Stimulated activated CD8-positive, alpha-beta memory T cell treated with anti-CD3 and anti-CD28 coated beads, Interleukin-15, amount 100 ng/mL, for 48 hours (primary cell): ENCODE measurements around the gene SSBP3.

Experiments used
- DNase-seq, 2 donors: peaks; one replicate each; pipeline ENCODE4 v3.0.0-alpha.2; 2020; ENCODE audit warnings: low read depth in 2 of 2

SSBP3 gene

GRCh38 chr1:54284781-54285529, 121.2 kb downstream of the SSBP3 start:
- peak; percentile 12 to 40 for DNase-seq

DNA sequence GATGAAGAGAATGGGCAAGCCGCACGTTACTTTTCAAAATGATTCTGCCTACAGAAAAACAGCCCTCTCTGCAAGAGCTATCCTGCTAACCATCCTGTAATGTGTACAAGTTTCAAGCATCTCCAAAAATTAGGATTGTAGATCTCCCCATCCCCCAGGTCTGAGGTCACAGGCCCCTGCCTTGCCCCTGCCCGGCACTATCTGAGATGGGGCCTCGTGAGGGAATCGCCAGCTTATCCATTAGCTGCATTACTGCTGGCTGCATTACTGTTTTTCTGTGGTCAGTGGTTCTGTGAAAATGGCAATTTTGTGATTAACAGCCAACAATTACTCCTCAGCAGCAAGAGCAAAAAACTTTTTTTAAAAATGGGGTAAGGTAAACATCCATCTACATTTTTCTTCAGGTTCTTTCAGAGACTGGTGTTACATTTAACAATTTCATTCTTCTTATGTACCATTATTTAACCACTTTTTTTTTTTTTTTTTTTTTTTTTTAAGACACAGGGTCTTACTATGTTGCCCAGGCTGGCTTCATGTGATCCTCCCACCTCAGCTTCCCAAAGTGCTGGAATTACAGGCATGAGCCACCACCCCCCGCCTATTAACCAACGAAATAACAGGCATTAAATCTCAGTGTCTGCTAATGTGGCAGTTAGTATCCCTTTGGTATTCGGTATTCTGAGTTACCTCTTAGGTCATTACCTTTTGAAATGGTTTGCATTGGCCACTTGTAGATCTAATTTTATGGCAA, 122.4 kb downstream of the SSBP3 start:
- no peak for DNase-seq

GRCh38 chr1:54282101-54282847, 123.9 kb downstream of the SSBP3 start:
- no peak for DNase-seq

GRCh38 chr1:54280651-54281050, 125.5 kb downstream of the SSBP3 start:
- DNase-seq = no peak

- DNase-seq = no peak
Observed at GRCh38 chr1:54279457-54279856, 126.7 kb downstream of the SSBP3 start.

DNA sequence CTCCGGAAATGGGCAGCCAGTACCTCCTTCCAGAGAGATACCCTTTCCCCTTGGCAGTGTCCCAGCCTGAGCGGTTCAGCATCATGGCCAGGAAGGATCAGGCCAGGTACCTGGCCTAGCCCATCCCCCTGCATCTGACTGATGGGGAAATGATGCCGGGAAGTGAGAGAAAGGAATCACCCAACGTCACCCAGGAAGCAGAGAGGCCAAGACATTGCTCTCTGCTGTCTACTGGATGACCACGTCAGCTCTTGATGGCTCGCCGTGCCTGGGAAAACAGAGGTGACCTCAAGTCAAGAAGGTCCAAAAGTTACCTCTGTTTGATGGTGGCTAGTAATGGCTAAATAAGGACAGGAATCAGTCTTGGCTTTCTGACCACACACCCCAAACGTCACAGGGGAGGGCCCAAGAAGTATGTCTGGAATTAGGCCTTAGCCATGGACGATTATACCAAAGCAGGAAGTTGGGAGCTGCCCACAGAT, 127.2 kb downstream of the SSBP3 start:
- DNase-seq = no peak

DNA sequence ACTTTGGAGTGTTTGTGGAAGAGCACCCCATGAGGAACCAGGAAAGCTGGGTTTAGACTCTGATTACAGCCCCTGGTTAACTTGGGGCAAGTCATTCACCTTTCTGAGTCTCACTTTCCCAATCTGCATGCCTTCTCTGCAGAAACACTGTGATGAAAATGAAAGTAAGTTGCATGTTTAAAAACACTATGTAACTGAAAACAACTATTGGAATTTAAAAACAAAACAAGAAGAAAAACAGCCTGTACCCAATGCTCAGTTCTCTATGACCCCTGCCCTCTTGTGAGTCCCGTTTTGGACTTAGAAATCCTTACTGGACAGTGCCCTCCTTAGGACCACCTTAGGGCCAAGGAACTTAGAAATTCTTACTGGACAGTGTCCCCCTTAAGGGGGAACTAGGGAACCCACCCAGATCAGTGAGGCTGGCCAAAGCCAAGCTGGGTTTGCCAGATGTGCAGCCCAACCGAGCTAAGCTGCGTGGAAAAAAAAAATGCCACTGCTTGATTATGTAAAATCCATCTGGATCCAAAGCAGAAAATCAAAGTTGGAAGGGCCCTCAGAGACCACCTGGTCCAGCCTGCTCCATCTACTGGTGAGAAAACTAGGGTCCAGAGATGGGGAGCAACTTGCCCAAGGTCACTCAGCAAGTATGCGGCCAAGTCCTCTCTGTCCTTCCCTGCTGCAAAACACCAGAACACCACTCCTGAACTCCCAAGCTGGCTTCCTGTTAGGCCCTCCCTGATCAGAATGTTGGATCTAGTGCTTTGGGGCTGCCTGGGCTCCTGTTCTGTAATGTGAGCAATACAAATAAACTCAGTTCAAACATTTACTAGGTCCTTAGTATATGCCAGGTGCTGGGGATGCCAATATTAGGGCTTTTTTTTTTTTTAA, 128.5 kb downstream of the SSBP3 start:
- DNase-seq = no peak

GRCh38 chr1:54276617-54277450, 129.4 kb downstream of the SSBP3 start:
- DNase-seq = no peak

GRCh38 chr1:54275349-54275748, 130.8 kb downstream of the SSBP3 start:
- no peak for DNase-seq

GRCh38 chr1:54274881-54275280, 131.3 kb downstream of the SSBP3 start:
- no peak for DNase-seq

DNA sequence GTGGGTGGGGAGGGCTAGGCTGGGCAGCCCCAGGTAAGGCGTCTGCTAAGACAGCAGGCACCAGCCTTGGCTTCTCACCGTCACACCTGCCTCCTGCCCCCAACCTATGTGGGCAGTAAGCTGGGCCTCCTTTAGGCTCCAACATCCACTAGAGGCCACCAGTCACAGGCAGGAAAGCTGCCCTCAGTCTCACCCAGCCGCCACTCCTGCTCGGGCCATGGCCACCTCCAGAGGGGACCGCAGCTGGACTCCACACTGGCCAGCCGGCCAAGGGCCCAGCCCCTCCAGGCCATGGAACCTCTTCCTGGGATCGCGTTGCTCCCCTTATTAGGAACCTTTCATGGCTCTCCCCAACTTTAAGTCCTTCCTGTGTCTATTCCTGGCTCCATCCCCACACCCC, 131.7 kb downstream of the SSBP3 start:
- no peak for DNase-seq

DNA sequence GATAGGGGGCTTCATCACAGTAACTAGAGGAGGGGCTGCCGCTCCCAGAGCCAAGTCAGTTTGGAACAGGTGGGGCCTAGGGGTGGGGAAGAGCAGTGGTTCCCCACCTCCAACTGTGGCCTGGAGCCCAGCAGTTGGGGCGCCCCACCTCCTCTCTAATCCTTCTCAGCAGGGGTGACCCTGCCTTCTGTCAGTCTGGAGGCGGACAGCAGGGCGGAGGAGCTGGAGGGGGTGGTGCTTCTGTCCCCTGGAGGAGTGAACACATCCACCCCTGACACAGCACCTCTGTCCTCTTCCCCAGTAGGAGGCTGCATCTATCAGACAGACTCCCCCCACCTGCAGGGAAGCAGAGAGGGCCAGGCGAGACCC, 132.4 kb downstream of the SSBP3 start:
- DNase-seq = no peak

DNA sequence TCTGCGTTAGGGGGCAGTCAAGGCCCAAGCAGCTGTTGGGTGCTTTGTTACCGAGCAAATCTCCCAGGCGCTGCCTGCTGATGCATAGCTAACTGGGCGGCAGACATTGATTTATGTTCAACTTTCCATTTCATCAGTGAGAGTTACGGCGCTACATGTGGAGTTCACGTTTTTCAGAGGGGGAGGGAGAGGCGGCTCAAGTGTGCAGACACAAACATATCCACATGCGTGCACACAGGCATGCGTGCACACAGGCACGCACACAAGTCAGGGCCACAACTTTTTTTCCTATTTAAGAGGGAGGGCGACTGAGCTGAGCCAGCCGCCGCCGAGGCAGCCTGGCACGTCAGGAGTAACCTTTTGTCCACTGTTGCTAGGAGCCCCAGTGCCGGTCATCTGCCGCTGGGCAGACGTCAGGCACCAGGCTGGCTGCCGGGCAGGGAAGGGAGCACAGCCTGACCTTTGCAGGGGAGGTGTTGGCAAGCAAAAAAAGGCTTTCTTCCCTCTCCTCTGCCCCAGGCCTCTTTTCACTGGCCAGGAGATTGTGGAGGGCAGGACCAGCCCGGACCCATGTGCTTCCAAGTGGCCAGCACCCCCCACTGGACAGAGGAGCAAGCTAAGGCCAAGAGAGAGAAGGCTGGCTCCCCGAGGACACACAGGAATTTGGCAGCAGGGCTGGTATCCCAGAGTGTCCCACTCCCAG, 133.0 kb downstream of the SSBP3 start:
- no peak for DNase-seq

DNA sequence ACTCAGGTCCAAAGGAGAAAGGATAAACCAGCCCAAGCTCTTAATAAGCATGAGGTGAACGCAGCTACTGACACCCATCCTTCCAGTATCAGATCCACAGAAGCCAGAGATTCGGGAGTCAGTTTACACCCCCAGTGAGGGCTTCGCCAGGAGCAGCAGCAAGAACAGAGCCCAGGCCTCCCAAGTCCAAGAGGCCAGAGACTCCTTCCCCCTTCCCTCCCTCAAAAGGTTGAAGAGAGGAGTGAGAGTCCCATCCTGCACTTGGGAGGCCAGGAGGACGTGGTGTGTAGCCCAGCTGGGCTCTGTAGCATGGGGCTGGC, 133.5 kb downstream of the SSBP3 start:
- no peak for DNase-seq

DNA sequence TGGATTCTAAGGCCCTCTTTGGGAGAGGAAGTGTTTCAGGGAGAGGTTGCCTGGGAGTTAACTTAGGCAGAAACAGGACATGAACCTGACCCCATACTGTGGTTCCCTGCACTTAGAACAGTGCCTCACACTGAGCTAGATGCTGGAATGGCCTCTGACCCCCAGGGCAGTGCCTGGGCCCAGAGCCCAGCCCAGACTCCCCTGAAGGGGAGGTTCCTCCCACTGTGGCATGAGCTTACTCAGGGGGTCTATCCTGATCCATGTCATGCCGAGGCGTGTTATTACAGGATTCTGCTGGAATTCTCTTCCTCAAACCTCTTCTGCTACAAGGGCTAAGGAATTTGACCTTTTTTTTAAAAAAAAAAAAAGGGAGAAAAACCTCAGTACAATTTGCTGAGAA, 134.1 kb downstream of the SSBP3 start:
- DNase-seq = no peak

- DNase-seq = no peak
Observed at GRCh38 chr1:54271341-54271740, 134.9 kb downstream of the SSBP3 start.

GRCh38 chr1:54270543-54270942, 135.7 kb downstream of the SSBP3 start:
- no peak for DNase-seq

DNA sequence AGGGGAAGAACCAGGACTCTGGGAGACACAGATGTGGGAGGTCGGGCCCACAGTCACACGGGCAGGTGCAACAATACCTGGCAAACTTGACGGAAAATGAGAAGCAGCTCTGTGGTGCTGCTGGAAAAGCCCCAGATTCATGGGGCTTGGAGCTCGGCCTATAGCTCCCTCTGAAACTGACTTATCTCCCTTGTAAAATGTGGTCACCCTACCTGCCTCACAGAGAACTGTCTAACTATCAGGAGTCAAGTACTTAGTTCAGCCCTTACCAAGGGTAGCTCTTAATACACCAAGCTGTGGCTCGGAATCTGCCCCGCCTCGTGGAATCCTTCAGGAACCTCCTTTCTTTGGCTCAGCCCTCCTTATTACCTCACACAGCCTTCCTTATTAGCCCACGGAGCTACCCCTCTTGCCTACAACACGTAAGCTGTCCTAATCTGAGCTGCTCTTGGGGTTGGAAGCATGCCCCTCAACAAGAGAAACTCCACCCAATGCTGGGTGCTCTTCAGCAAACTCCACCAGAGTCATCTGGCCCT, 137.4 kb downstream of the SSBP3 start:
- DNase-seq = no peak

- DNase-seq = no peak
Observed at GRCh38 chr1:54267815-54268761, 138.1 kb downstream of the SSBP3 start.
